HEK293T (cell line): ENCODE data around the gene SLA2.

ENCODE experiments used
- CTCF ChIA-PET: fragments of 350-600 bp; formaldehyde crosslinking; extraction: SDS; loops from one replicate; lab custom pipeline; 2021; ENCODE audit warnings: antibody characterized with exemption, inconsistent platforms; lab: Yijun Ruan, JAX
- POLR2A ChIA-PET: fragments of 350-600 bp; formaldehyde crosslinking; extraction: SDS; loops from one replicate; lab custom pipeline; 2020; ENCODE audit warnings: antibody characterized with exemption, inconsistent platforms; lab: Yijun Ruan, JAX
- DNase-seq: peaks from one replicate; pipeline ENCODE4 v3.0.0; 2012; ENCODE audit warnings: mixed read lengths; ENCODE audit errors: extremely low spot score
- ARNT ChIP-seq: fragments of 450-650 bp; IDR thresholded peaks from 2 replicates; pipeline ENCODE4 v1.6.1; 2017; ENCODE audit warnings: mild to moderate bottlenecking
- BHLHE40 ChIP-seq: fragments of 450-650 bp; IDR thresholded peaks from 2 replicates; pipeline ENCODE4 v1.6.1; 2016; ENCODE audit warnings: mild to moderate bottlenecking, moderate library complexity, borderline replicate concordance
- CTBP1 ChIP-seq: fragments of 450-650 bp; IDR thresholded peaks from 2 replicates; pipeline ENCODE4 v1.6.1; 2016; ENCODE audit warnings: borderline replicate concordance
- ELF4 ChIP-seq: fragments of 450-650 bp; IDR thresholded peaks from 2 replicates; pipeline ENCODE4 v1.6.1; 2017; ENCODE audit warnings: antibody characterized with exemption
- FOXA1 ChIP-seq: fragments of 450-650 bp; IDR thresholded peaks from 2 replicates; pipeline ENCODE4 v1.6.1; 2016; ENCODE audit warnings: mild to moderate bottlenecking
- FOXK2 ChIP-seq: fragments of 450-650 bp; IDR thresholded peaks from 2 replicates; pipeline ENCODE4 v1.6.1; 2016; ENCODE audit warnings: mild to moderate bottlenecking
- FOXM1 ChIP-seq: fragments of 450-650 bp; IDR thresholded peaks from 2 replicates; pipeline ENCODE4 v1.6.1; 2017; ENCODE audit warnings: mild to moderate bottlenecking, borderline replicate concordance
- HDGF ChIP-seq: fragments of 450-650 bp; IDR thresholded peaks from 2 replicates; pipeline ENCODE4 v1.6.1; 2017; ENCODE audit warnings: antibody characterized with exemption, borderline replicate concordance
- L3MBTL2 ChIP-seq: fragments of 450-650 bp; conservative IDR thresholded peaks from 2 replicates; pipeline ENCODE4 v1.6.1; 2016; ENCODE audit warnings: mild to moderate bottlenecking
- LEF1 ChIP-seq: fragments of 450-650 bp; IDR thresholded peaks from 2 replicates; pipeline ENCODE4 v1.6.1; 2017; ENCODE audit warnings: mild to moderate bottlenecking, borderline replicate concordance
- NFRKB ChIP-seq: fragments of 450-650 bp; IDR thresholded peaks from 2 replicates; pipeline ENCODE4 v1.6.1; 2016; ENCODE audit warnings: mild to moderate bottlenecking, moderate library complexity
- SP1 ChIP-seq: fragments of 450-650 bp; IDR thresholded peaks from 2 replicates; pipeline ENCODE4 v1.6.1; 2017
- SUZ12 ChIP-seq: fragments of 450-650 bp; IDR thresholded peaks from 2 replicates; pipeline ENCODE4 v1.6.1; 2016; ENCODE audit warnings: mild to moderate bottlenecking
- TARDBP ChIP-seq: fragments of 450-650 bp; IDR thresholded peaks from 2 replicates; pipeline ENCODE4 v1.6.1; 2016
- ZNF384 ChIP-seq: fragments of 450-650 bp; IDR thresholded peaks from 2 replicates; pipeline ENCODE4 v1.6.1; 2016
- TF ChIP-seq, protein P1 (sequence below): fragments of 450-650 bp; IDR thresholded peaks from 2 replicates; pipeline ENCODE4 v1.6.1; 2016

The SLA2 gene

DNA sequence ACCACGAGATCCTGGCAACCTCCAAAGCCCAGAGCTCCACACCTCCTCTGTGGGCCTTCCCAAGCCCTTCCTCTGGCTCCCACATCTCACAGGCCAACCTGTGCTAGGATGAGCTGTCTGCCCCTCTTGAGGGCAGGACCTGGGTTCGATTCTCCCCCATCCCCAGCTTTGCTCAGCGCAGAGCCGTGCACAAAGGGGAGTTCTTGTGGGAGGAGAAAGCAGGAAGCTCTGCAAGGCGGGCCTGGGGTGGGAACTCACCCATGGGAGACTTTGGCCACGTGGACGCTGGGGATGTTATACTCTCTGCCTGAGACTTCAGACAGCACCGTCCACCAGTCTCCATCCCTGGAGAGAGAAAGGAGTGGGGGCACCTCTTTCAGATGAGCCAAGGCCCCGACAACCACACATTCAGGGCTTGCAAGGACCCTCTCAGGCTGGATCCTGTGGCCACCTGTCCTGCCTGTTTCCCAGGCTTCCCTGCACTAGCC lies 12.7 kb downstream of the SLA2 start:
- CTCF ChIA-PET = no interaction called here
- POLR2A ChIA-PET = no interaction called here
- DNase-seq = no peak
- no peak for TF ChIP-seq BHLHE40
- TF ChIP-seq CTBP1 = no peak
- no peak for TF ChIP-seq FOXK2
- no peak for TF ChIP-seq TARDBP
- TF ChIP-seq NFRKB = no peak
- no peak for TF ChIP-seq ELF4
- no peak for TF ChIP-seq FOXA1

DNA sequence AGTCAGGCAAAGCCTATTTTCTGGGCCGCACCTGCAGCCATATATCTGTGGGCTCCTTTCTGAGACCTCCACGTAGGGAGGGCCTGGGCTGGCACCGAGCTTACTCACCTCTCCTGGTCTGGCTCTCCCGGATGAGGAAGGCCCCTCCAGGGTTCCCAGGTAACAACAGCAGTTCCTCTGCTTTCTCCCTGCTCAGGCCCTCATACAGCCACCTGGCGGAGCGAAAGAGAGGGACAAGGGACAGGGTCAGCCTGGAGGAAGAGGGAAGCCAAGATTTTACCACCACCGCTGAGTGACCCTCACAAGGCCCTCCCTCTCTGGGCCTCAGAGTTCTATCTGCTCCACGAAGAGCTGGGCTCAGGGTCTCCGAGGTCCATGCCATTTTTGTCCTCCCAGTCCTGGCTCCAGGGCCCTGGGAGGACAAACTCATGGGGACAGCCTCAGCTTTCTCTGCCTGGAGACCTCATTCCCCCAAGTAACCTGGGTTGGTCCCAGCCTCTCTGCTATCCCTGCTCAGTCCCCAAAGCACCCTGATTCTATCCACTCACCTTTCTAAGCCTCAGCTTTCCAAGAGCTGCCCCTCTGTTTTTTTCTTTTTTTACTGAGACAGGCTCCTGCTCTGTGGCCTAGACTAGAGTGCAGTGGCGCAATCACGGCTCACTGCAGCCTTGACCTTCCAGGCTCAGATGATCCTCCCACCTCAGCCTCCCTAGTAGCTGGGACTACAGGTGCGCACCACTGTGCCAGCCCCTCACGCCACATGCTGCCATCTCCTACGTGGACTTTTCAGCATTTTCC lies 13.3 kb downstream of the SLA2 start:
- CTCF ChIA-PET = no interaction called here
- POLR2A ChIA-PET = no interaction called here
- no peak for TF ChIP-seq NFRKB
- TF ChIP-seq L3MBTL2 = no peak
- TF ChIP-seq, protein P1, sequence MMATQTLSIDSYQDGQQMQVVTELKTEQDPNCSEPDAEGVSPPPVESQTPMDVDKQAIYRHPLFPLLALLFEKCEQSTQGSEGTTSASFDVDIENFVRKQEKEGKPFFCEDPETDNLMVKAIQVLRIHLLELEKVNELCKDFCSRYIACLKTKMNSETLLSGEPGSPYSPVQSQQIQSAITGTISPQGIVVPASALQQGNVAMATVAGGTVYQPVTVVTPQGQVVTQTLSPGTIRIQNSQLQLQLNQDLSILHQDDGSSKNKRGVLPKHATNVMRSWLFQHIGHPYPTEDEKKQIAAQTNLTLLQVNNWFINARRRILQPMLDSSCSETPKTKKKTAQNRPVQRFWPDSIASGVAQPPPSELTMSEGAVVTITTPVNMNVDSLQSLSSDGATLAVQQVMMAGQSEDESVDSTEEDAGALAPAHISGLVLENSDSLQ = no peak
- no peak for TF ChIP-seq ELF4
- TF ChIP-seq FOXM1 = no peak
- TF ChIP-seq FOXK2 = no peak
- TF ChIP-seq TARDBP = no peak
- no peak for TF ChIP-seq SP1
- no peak for TF ChIP-seq BHLHE40
- no peak for TF ChIP-seq FOXA1
- TF ChIP-seq SUZ12 = no peak
- TF ChIP-seq ZNF384 = no peak
- no peak for TF ChIP-seq HDGF
- TF ChIP-seq ARNT = no peak
- no peak for TF ChIP-seq LEF1
- TF ChIP-seq CTBP1 = no peak
- DNase-seq = no peak

DNA sequence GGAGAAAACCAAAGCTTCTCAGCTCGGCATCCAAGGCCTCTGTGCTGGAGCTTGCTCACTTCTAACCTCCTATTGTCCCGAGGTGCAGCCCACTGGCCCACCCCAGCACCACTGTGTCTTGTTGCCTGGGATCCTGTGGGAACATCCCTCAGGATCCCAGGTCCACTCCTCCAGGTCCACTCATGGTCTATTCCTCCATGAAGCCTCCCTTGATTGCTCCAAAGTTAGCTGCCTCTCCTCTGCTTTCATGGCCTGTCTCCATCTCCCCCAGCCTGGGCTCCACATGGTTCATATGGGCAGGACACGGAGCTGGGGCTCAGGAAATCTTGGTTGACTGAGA lies 13.9 kb downstream of the SLA2 start:
- ChIA-PET CTCF (no interaction called here), POLR2A (no interaction called here)
- TF ChIP-seq ARNT = no peak
- TF ChIP-seq HDGF = no peak
- no peak for TF ChIP-seq ELF4
- no peak for TF ChIP-seq L3MBTL2
- no peak for TF ChIP-seq BHLHE40
- no peak for TF ChIP-seq CTBP1
- TF ChIP-seq, protein P1 = no peak
- no peak for TF ChIP-seq FOXM1
- no peak for TF ChIP-seq TARDBP
- no peak for TF ChIP-seq FOXA1
- TF ChIP-seq ZNF384 = no peak
- no peak for TF ChIP-seq NFRKB
- TF ChIP-seq SUZ12 = no peak
- TF ChIP-seq LEF1 = no peak
- no peak for TF ChIP-seq SP1
- no peak for TF ChIP-seq FOXK2
- no peak for DNase-seq

DNA sequence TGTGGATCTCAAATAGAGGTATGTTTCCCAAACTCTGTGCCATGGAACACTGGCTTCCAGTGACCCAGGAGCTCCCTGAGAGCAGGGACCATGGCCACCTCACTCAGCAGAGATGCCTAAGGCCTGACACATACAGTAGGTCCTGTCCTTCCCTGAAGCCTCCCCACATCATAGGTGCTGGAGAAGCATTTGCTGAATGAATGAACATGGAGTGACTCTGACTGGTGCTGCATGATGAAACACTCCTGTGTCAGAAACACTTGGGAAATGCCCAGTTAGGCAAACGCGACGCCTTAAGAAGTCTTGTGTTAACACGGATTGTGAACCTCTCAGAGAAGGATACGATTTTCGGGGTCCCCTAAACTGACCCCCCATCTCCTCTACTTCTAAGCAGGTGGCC lies 14.3 kb downstream of the SLA2 start:
- DNase-seq = no peak
- TF ChIP-seq FOXK2 = no peak
- POLR2A ChIA-PET = no interaction called here
- CTCF ChIA-PET = no interaction called here

DNA sequence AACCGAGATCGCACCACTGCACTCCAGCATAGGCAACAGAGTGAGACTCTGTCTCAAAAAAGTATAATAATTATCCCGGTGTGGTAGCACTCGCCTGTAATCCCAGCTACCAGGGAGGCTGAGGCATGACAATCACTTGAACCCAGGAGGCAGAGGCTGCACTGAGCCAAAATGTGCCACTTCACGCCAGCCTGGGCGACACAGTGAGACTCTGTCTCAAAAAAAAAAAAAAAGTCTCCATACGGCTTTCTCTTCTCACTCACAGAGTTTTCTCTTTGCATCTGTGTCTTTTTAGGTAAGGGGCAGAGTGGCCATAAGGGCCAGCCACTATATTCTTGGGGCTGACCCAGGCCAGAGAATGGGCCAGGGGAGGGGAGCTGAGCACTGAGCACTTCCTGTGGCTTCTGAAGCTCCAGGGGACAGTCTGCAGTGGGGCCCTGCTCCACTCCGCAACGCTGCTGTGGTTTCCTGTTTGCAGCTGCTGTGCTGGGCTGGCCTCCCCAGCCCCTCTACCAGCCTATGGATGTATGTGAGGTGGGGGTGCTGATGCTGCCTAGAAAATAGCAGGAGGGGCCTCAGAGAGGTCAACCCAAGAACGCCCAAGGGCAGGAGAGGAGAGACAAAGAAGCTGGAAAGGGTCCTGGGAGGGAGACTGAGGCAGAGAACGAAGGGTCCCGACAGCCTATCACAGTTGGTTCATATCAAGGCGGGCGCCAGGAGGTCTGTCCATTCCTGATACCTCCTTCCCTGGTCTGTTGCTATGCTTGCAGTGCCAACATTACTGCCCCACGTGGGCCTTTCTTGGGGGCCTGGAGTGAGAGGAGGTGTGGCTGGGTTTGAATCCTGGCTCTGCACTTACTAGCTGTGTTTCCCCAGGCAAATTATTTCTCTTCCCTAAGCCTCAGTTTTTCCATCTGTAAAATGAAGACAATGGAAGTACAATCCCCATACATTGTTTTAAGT lies 16.0 kb downstream of the SLA2 start:
- DNase-seq = no peak
- TF ChIP-seq, protein P1 = no peak
- TF ChIP-seq TARDBP (no peak), FOXA1 (no peak), L3MBTL2 (no peak), NFRKB (no peak), FOXM1 (no peak), BHLHE40 (no peak)
- ChIA-PET CTCF (no interaction called here), POLR2A (no interaction called here)

DNA sequence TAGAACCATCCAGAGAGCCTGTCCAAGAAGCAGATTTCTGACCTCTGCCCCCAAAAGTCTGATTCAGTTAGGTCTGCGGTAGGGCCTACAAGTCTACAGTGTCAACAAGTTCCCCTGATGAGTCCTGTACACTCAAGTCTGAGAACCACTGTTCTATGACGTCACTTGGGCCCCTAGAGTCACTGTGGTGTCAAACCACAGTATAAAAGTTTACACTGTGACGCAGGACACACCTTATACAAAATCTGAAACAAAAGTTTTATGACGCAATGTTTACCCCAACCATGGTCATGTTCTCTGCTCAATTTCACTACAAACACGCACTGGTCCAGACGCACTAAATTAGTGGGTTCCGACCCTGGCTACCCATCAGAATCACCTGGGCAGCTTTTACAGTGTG lies 17.9 kb downstream of the SLA2 start:
- TF ChIP-seq CTBP1 = no peak
- no peak for TF ChIP-seq SUZ12
- TF ChIP-seq BHLHE40 = no peak
- TF ChIP-seq LEF1 = no peak
- no peak for TF ChIP-seq FOXM1
- no peak for TF ChIP-seq ZNF384
- TF ChIP-seq ARNT = no peak
- TF ChIP-seq L3MBTL2 = no peak
- CTCF ChIA-PET = no interaction called here
- no peak for DNase-seq
- POLR2A ChIA-PET = interaction anchor here (1.3 kb wide), 1 partner anchor 23 kb away, joined by 3 read pairs; the partner anchor contains the start of gene RAB5IF
